Subcutaneous abdominal adipose tissue (tissue), 5 donors: Measurements from ENCODE around the gene TTC6.
"Not testable (repeated sequence)": the region's sequence is repeated elsewhere in the genome, so short reads cannot be mapped to it uniquely, and the experiment has no call there.

ENCODE experiments used
- H3K27ac ChIP-seq: one replicate; pipeline ENCODE4 v1.7.0; 2013; ENCODE audit warnings: low read depth, mild to moderate bottlenecking, inconsistent platforms, low read length, moderate library complexity
- H3K27me3 ChIP-seq, 5 donors: one replicate each; pipeline ENCODE4 v1.7.0; 2013; ENCODE audit warnings: low read length in 5 of 5, inconsistent platforms in 1 of 5; ENCODE audit not compliant: control insufficient read depth in 5 of 5, insufficient read depth in 4 of 5
- H3K36me3 ChIP-seq, 5 donors: one replicate each; pipeline ENCODE4 v1.7.0; 2013; ENCODE audit warnings: low read length in 5 of 5; ENCODE audit not compliant: control insufficient read depth in 5 of 5, insufficient read depth in 5 of 5
- H3K4me1 ChIP-seq, 5 donors: one replicate each; pipeline ENCODE4 v1.7.0; 2013; ENCODE audit warnings: low read length in 5 of 5, mild to moderate bottlenecking in 3 of 5, moderate library complexity in 1 of 5; ENCODE audit not compliant: control insufficient read depth in 5 of 5, insufficient read depth in 5 of 5
- H3K4me3 ChIP-seq, 5 donors: one replicate each; pipeline ENCODE4 v1.7.0; 2013; ENCODE audit warnings: low read length in 5 of 5, low read depth in 1 of 5
- H3K9ac ChIP-seq, 5 donors: one replicate each; pipeline ENCODE4 v1.7.0; 2013; ENCODE audit warnings: low read length in 5 of 5, mild to moderate bottlenecking in 4 of 5, moderate library complexity in 3 of 5
- H3K9me3 ChIP-seq, 5 donors: one replicate each; pipeline ENCODE4 v1.7.0; 2013; ENCODE audit warnings: low read length in 5 of 5; ENCODE audit not compliant: control insufficient read depth in 5 of 5
- donor health status: healthy.
- donor health status: healthy.
- donor health status: healthy.
- donor health status: healthy.
- donor health status: healthy.

TTC6 gene

GRCh38 chr14:37594971-37595808 lies at the start of gene TTC6, which contains the start of gene FOXA1:
TSS of gene TTC6 (plus strand) at chr14:37595629. CDS start at chr14:37622065, 26,436 bp downstream.
TSS of gene FOXA1 (minus strand) at chr14:37595249. CDS start at chr14:37594972, 277 bp downstream.
- Histone ChIP-seq H3K9me3 (no peaks in the 10 kb centered on the region), H3K27me3 (peaks cover 60 to 84% (median 77%) of the 10 kb centered on the region in 5 donors), H3K36me3 (no peaks in the 10 kb centered on the region), H3K27ac (no peak within 1 kb of the TSS), H3K4me3 (peak within 1 kb of the TSS; percentile 41 to 62 (median 59)), H3K4me1 (peaks cover 2 to 55% (median 47%) of the 10 kb centered on the region in 5 donors), H3K9ac (peak within 1 kb of the TSS in 1 of 5 donors; percentile 56)

GRCh38 chr14:37546621-37547447 lies 48.6 kb upstream of the TTC6 start:
- Histone ChIP-seq H3K27me3 (no peaks in the 10 kb centered on the region), H3K27ac (no peak overlapping the region), H3K9me3 (peaks cover 0 to under 1% (median 0%) of the 10 kb centered on the region in 5 donors), H3K4me3 (no peak overlapping the region), H3K9ac (no peak overlapping the region), H3K36me3 (no peaks in the 10 kb centered on the region), H3K4me1 (peaks cover 0 to 3% (median 0%) of the 10 kb centered on the region in 5 donors)

GRCh38 chr14:37550511-37550910 lies 44.9 kb upstream of the TTC6 start:
- H3K9ac ChIP-seq = no peak overlapping the region

GRCh38 chr14:37551119-37551518 lies 44.3 kb upstream of the TTC6 start:
- peaks cover 2 to 7% (median 3%) of the 10 kb centered on the region in 5 donors for H3K9me3 ChIP-seq
- no peak overlapping the region for H3K4me3 ChIP-seq
- H3K36me3 ChIP-seq = no peaks in the 10 kb centered on the region
- H3K27ac ChIP-seq = no peak overlapping the region
- no peak overlapping the region for H3K9ac ChIP-seq
- H3K27me3 ChIP-seq = no peaks in the 10 kb centered on the region
- H3K4me1 ChIP-seq = peaks cover 0 to 3% (median 0%) of the 10 kb centered on the region in 5 donors

More at GRCh38 chr14:37550511-37550910, 44.9 kb upstream of the TTC6 start:
- peaks cover 2 to 7% (median 3%) of the 10 kb centered on the region in 5 donors for H3K9me3 ChIP-seq
- no peaks in the 10 kb centered on the region for H3K27me3 ChIP-seq
- no peak overlapping the region for H3K27ac ChIP-seq
- no peak overlapping the region for H3K4me3 ChIP-seq
- no peaks in the 10 kb centered on the region for H3K36me3 ChIP-seq
- H3K4me1 ChIP-seq = peaks cover 0 to 3% (median 0%) of the 10 kb centered on the region in 5 donors

GRCh38 chr14:37553935-37554550 lies 41.4 kb upstream of the TTC6 start:
- Histone ChIP-seq H3K4me3 (no peak overlapping the region), H3K27me3 (no peaks in the 10 kb centered on the region), H3K36me3 (no peaks in the 10 kb centered on the region), H3K27ac (no peak overlapping the region), H3K9me3 (peaks cover 2 to 10% (median 3%) of the 10 kb centered on the region in 5 donors), H3K9ac (no peak overlapping the region), H3K4me1 (no peaks in the 10 kb centered on the region)

- peaks cover 2 to 10% (median 3%) of the 10 kb centered on the region in 5 donors for H3K9me3 ChIP-seq
- H3K27me3 ChIP-seq, H3K4me1 ChIP-seq, H3K4me3 ChIP-seq, H3K27ac ChIP-seq, H3K9ac ChIP-seq, H3K36me3 ChIP-seq: not testable (repeated sequence)
Measured at GRCh38 chr14:37555596-37555995, 39.8 kb upstream of the TTC6 start.

- H3K4me3 ChIP-seq = no peak overlapping the region
- H3K9me3 ChIP-seq = peaks cover 0 to 6% (median 0%) of the 10 kb centered on the region in 5 donors
- no peak overlapping the region for H3K9ac ChIP-seq
- no peak overlapping the region for H3K27ac ChIP-seq
- H3K4me1 ChIP-seq = no peaks in the 10 kb centered on the region
- H3K27me3 ChIP-seq = no peaks in the 10 kb centered on the region
- no peaks in the 10 kb centered on the region for H3K36me3 ChIP-seq
Measured at GRCh38 chr14:37558740-37559139, 36.7 kb upstream of the TTC6 start.

GRCh38 chr14:37559386-37559785 lies 36.0 kb upstream of the TTC6 start:
- Histone ChIP-seq H3K4me3 (no peak overlapping the region), H3K9ac (no peak overlapping the region), H3K4me1 (no peaks in the 10 kb centered on the region), H3K27me3 (no peaks in the 10 kb centered on the region), H3K27ac (no peak overlapping the region), H3K9me3 (peaks cover 0 to 6% (median 0%) of the 10 kb centered on the region in 5 donors), H3K36me3 (no peaks in the 10 kb centered on the region)

- H3K9ac ChIP-seq = no peak overlapping the region
- H3K4me1 ChIP-seq = no peaks in the 10 kb centered on the region
- H3K36me3 ChIP-seq = no peaks in the 10 kb centered on the region
- no peaks in the 10 kb centered on the region for H3K9me3 ChIP-seq
- H3K27me3 ChIP-seq = no peaks in the 10 kb centered on the region
- no peak overlapping the region for H3K27ac ChIP-seq
- H3K4me3 ChIP-seq = no peak overlapping the region
Measured at GRCh38 chr14:37563189-37563588, 32.2 kb upstream of the TTC6 start.
